ENCODE measurements around the gene ANKRD13A. TPM values are rescaled to one million over a fixed set of nuclear protein-coding genes. Genes with fewer than 3 reads are reported as not detected.

The ANKRD13A gene
- total and polyA plus RNA-seq, 2 of the 13 experiments (the other 11 are each of a cell fraction or from before 2014, with no cell fraction given) = 34.1 to 41.6 TPM

GRCh38 chr12:109998904-109999648, at the start of gene ANKRD13A (continued):
- TF ChIP-seq PRDM4 (CRISPR knock-in tag; IDR thresholded peaks at IDR 0.05; ENCODE audit: borderline replicate concordance) (no peak), CHCHD3 (CRISPR knock-in tag; IDR thresholded peaks at IDR 0.05) (no peak), HHEX (CRISPR knock-in tag; IDR thresholded peaks at IDR 0.05) (no peak), ZNF597 (CRISPR knock-in tag; IDR thresholded peaks at IDR 0.05) (no peak), HNF1A (IDR thresholded peaks at IDR 0.05; ENCODE audit: low read depth) (peak; percentile 64; the same call in 1 of the 2 replicates), HNF1A (CRISPR knock-in tag; IDR thresholded peaks at IDR 0.05; ENCODE audit: borderline replicate concordance) (peak; percentile 74; the same call in 1 of the 2 replicates), ZC3H13 (CRISPR knock-in tag; IDR thresholded peaks at IDR 0.05) (no peak), ZNF883 (CRISPR knock-in tag; IDR thresholded peaks at IDR 0.05; ENCODE audit: not compliant biosample characterization) (no peak), PHB2 (IDR thresholded peaks at IDR 0.05; ENCODE audit: partially characterized antibody) (no peak), ZNF501 (CRISPR knock-in tag; IDR thresholded peaks at IDR 0.05) (peak; percentile 85; the same call in 1 of the 2 replicates), DNMT3B (CRISPR knock-in tag; conservative IDR thresholded peaks at IDR 0.05) (0 out of 2 replicates have a peak, but pooled peaks have one; percentile 36), ZNF781 (CRISPR knock-in tag; IDR thresholded peaks at IDR 0.05; ENCODE audit: borderline replicate concordance, not compliant biosample characterization) (peak; percentile 50), NCOA2 (CRISPR knock-in tag; IDR thresholded peaks at IDR 0.05) (no peak), RBM22 (optimal IDR thresholded peaks at IDR 0.05; ENCODE audit: low read length) (peak; percentile 12), HNRNPK (IDR thresholded peaks at IDR 0.05; ENCODE audit: low read depth, low read length, poor library complexity, severe bottlenecking) (no peak), ATAD3A (CRISPR knock-in tag; IDR thresholded peaks at IDR 0.05) (no peak), SNRNP70 (IDR thresholded peaks at IDR 0.05; ENCODE audit: low read depth, low read length) (no peak), JUNB (CRISPR knock-in tag; IDR thresholded peaks at IDR 0.05; ENCODE audit: borderline replicate concordance) (no peak)
- TF ChIP-seq, protein P1, sequence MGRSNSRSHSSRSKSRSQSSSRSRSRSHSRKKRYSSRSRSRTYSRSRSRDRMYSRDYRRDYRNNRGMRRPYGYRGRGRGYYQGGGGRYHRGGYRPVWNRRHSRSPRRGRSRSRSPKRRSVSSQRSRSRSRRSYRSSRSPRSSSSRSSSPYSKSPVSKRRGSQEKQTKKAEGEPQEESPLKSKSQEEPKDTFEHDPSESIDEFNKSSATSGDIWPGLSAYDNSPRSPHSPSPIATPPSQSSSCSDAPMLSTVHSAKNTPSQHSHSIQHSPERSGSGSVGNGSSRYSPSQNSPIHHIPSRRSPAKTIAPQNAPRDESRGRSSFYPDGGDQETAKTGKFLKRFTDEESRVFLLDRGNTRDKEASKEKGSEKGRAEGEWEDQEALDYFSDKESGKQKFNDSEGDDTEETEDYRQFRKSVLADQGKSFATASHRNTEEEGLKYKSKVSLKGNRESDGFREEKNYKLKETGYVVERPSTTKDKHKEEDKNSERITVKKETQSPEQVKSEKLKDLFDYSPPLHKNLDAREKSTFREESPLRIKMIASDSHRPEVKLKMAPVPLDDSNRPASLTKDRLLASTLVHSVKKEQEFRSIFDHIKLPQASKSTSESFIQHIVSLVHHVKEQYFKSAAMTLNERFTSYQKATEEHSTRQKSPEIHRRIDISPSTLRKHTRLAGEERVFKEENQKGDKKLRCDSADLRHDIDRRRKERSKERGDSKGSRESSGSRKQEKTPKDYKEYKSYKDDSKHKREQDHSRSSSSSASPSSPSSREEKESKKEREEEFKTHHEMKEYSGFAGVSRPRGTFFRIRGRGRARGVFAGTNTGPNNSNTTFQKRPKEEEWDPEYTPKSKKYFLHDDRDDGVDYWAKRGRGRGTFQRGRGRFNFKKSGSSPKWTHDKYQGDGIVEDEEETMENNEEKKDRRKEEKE (IDR thresholded peaks at IDR 0.05) = no peak

Data from HepG2 (cell line).